GM23338 (cell line): ENCODE measurements around the gene CNIH3. TPM values are rescaled to one million over a fixed set of nuclear protein-coding genes. Genes with fewer than 3 reads are reported as not detected.

ENCODE experiments used
- CREB1 ChIP-seq: fragments of 250-450 bp; sonication (Bioruptor Pico); IDR thresholded peaks from 2 replicates; pipeline ENCODE4 v1.5.0; 2020; ENCODE audit warnings: low read depth, mild to moderate bottlenecking, moderate library complexity
- EZH2 ChIP-seq: fragments of 200-600 bp; sonication (generic); IDR thresholded peaks from one replicate; pipeline ENCODE4 v1.8.0; 2017; ENCODE audit warnings: antibody characterized with exemption, mild to moderate bottlenecking, low read depth; ENCODE audit not compliant: unreplicated experiment
- EZH2phosphoT487 ChIP-seq: fragments of 200-600 bp; sonication (generic); IDR thresholded peaks from one replicate; pipeline ENCODE4 v1.8.1; 2018; ENCODE audit warnings: antibody characterized with exemption; ENCODE audit not compliant: unreplicated experiment
- NANOG ChIP-seq: IDR thresholded peaks from 2 replicates; pipeline ENCODE4 v1.6.1; 2016; ENCODE audit warnings: antibody characterized with exemption, borderline replicate concordance
- POLR2AphosphoS5 ChIP-seq: IDR thresholded peaks from 2 replicates; pipeline ENCODE4 v1.6.1; 2016; ENCODE audit warnings: antibody characterized with exemption, low read depth
- STAT1 ChIP-seq: IDR thresholded peaks from one replicate; pipeline ENCODE4 v1.6.1; 2016; ENCODE audit warnings: antibody characterized with exemption; ENCODE audit not compliant: unreplicated experiment
- ZNF114 ChIP-seq: fragments of 250-450 bp; sonication (Bioruptor Pico); IDR thresholded peaks from 2 replicates; pipeline ENCODE4 v1.5.0; 2020; ENCODE audit warnings: mild to moderate bottlenecking, moderate library complexity
- ZNF331 ChIP-seq: fragments of 250-450 bp; sonication (Bioruptor Pico); IDR thresholded peaks from 2 replicates; pipeline ENCODE4 v1.5.0; 2020; ENCODE audit warnings: low read depth, mild to moderate bottlenecking, moderate library complexity
- polyA plus RNA-seq: library from polyadenylated mRNA; unstranded; fragments of >200 nt; fragmentation: Nextera tagmentation; extraction: Ambion mirVana; gene quantifications from 2 replicates; pipeline ENCODE4 v1.2.1, GENCODE V29; 2016
- total RNA-seq: library from RNA; depleted of rRNA; stranded (reverse); fragments of >200 nt; shearing (Covaris generic); gene quantifications from 2 replicates; pipeline ENCODE4 v1.2.3, GENCODE V29; 2014
- TF ChIP-seq, protein P1 (sequence below): fragments of 250-450 bp; sonication (Bioruptor Pico); IDR thresholded peaks from 2 replicates; pipeline ENCODE4 v1.5.0; 2020; ENCODE audit warnings: mild to moderate bottlenecking, moderate library complexity
- TF ChIP-seq, protein P2 (sequence below), 2 experiments: fragments of 200-600 bp in 1 of 2; sonication (generic) in 1 of 2; conservative IDR thresholded peaks; 2 replicates each; pipeline versions ENCODE4 v1.5.1 to v1.6.1; 2016 to 2017; ENCODE audit warnings: antibody characterized with exemption in 2 of 2, low read depth in 2 of 2, mild to moderate bottlenecking in 2 of 2, moderate library complexity in 1 of 2
- TF ChIP-seq, protein P3 (sequence below): IDR thresholded peaks from 2 replicates; pipeline ENCODE4 v1.6.1; 2016; ENCODE audit warnings: antibody characterized with exemption

CNIH3 gene
- total and polyA plus RNA-seq, 2 experiments from 2014 or later = 3.6 to 5.1 TPM

DNA sequence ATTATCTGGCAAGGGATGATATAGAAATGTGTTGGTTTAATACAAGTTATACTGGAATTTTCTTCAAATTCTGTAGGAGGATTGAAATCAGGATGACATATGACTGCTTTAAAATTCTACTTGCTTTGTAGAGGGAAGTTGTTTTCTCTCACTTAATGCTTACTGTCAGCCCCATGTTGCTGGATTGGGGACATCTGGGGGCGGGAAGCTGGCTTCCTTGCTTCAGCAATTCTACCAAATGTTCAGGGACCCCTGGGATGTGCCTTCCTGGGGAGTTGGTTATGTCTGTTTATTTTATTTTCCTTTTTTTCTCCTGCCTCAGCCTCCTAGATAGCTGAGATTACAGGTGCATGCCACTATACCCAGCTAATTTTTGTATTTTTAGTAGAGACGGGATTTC, 63.5 kb downstream of the CNIH3 start (continued):
- TF ChIP-seq, protein P1, sequence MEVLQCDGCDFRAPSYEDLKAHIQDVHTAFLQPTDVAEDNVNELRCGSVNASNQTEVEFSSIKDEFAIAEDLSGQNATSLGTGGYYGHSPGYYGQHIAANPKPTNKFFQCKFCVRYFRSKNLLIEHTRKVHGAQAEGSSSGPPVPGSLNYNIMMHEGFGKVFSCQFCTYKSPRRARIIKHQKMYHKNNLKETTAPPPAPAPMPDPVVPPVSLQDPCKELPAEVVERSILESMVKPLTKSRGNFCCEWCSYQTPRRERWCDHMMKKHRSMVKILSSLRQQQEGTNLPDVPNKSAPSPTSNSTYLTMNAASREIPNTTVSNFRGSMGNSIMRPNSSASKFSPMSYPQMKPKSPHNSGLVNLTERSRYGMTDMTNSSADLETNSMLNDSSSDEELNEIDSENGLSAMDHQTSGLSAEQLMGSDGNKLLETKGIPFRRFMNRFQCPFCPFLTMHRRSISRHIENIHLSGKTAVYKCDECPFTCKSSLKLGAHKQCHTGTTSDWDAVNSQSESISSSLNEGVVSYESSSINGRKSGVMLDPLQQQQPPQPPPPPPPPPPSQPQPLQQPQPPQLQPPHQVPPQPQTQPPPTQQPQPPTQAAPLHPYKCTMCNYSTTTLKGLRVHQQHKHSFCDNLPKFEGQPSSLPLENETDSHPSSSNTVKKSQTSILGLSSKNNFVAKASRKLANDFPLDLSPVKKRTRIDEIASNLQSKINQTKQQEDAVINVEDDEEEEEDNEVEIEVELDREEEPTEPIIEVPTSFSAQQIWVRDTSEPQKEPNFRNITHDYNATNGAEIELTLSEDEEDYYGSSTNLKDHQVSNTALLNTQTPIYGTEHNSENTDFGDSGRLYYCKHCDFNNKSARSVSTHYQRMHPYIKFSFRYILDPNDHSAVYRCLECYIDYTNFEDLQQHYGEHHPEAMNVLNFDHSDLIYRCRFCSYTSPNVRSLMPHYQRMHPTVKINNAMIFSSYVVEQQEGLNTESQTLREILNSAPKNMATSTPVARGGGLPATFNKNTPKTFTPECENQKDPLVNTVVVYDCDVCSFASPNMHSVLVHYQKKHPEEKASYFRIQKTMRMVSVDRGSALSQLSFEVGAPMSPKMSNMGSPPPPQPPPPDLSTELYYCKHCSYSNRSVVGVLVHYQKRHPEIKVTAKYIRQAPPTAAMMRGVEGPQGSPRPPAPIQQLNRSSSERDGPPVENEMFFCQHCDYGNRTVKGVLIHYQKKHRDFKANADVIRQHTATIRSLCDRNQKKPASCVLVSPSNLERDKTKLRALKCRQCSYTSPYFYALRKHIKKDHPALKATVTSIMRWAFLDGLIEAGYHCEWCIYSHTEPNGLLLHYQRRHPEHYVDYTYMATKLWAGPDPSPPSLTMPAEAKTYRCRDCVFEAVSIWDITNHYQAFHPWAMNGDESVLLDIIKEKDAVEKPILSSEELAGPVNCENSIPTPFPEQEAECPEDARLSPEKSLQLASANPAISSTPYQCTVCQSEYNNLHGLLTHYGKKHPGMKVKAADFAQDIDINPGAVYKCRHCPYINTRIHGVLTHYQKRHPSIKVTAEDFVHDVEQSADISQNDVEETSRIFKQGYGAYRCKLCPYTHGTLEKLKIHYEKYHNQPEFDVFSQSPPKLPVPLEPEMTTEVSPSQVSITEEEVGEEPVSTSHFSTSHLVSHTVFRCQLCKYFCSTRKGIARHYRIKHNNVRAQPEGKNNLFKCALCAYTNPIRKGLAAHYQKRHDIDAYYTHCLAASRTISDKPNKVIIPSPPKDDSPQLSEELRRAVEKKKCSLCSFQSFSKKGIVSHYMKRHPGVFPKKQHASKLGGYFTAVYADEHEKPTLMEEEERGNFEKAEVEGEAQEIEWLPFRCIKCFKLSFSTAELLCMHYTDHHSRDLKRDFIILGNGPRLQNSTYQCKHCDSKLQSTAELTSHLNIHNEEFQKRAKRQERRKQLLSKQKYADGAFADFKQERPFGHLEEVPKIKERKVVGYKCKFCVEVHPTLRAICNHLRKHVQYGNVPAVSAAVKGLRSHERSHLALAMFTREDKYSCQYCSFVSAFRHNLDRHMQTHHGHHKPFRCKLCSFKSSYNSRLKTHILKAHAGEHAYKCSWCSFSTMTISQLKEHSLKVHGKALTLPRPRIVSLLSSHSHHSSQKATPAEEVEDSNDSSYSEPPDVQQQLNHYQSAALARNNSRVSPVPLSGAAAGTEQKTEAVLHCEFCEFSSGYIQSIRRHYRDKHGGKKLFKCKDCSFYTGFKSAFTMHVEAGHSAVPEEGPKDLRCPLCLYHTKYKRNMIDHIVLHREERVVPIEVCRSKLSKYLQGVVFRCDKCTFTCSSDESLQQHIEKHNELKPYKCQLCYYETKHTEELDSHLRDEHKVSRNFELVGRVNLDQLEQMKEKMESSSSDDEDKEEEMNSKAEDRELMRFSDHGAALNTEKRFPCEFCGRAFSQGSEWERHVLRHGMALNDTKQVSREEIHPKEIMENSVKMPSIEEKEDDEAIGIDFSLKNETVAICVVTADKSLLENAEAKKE = no peak
- TF ChIP-seq EZH2 (no peak), CREB1 (CRISPR knock-in tag) (no peak), STAT1 (no peak), POLR2AphosphoS5 (no peak), ZNF114 (CRISPR knock-in tag) (no peak), NANOG (no peak), ZNF331 (CRISPR knock-in tag) (no peak), EZH2phosphoT487 (no peak)
- TF ChIP-seq, protein P2, sequence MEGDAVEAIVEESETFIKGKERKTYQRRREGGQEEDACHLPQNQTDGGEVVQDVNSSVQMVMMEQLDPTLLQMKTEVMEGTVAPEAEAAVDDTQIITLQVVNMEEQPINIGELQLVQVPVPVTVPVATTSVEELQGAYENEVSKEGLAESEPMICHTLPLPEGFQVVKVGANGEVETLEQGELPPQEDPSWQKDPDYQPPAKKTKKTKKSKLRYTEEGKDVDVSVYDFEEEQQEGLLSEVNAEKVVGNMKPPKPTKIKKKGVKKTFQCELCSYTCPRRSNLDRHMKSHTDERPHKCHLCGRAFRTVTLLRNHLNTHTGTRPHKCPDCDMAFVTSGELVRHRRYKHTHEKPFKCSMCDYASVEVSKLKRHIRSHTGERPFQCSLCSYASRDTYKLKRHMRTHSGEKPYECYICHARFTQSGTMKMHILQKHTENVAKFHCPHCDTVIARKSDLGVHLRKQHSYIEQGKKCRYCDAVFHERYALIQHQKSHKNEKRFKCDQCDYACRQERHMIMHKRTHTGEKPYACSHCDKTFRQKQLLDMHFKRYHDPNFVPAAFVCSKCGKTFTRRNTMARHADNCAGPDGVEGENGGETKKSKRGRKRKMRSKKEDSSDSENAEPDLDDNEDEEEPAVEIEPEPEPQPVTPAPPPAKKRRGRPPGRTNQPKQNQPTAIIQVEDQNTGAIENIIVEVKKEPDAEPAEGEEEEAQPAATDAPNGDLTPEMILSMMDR (conservative IDR thresholded peaks at IDR 0.05; ENCODE audit: low read depth in 2 of 2) = no peak
- TF ChIP-seq, protein P3, sequence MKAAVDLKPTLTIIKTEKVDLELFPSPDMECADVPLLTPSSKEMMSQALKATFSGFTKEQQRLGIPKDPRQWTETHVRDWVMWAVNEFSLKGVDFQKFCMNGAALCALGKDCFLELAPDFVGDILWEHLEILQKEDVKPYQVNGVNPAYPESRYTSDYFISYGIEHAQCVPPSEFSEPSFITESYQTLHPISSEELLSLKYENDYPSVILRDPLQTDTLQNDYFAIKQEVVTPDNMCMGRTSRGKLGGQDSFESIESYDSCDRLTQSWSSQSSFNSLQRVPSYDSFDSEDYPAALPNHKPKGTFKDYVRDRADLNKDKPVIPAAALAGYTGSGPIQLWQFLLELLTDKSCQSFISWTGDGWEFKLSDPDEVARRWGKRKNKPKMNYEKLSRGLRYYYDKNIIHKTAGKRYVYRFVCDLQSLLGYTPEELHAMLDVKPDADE = no peak
